ENCODE measurements around the gene DAND5. TPM values are rescaled to one million over a fixed set of nuclear protein-coding genes. Genes with fewer than 3 reads are reported as not detected.

Gene DAND5
- total RNA-seq, 2 donors from 2014 or later = 1.8 TPM; not detected in 1

DNA sequence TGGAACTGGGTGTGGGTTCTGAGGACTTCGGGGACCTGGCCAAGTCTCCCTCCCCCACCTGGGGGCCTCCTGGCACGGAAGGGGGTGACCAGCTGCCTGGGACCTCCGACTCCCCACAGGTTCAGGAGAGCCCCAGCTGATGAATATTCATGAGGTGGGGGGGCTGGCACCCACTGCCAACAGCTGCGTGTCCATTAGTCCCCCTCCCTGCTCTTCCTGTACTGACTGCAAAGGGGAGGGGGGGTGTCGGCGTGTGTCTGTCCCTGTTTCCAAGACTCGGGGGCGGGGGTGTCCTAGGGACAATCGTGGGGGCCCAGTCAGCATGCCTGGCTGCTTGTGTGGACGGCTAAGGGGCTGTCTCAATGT lies 15.3 kb downstream of the DAND5 start:
- DNase-seq (ENCODE audit: low spot score) = no peak
- no peak overlapping the region for H3K4me3 ChIP-seq
- 33% methylated on average over 6 of the region's 10 CpGs for WGBS
- no peaks in the 10 kb centered on the region for H3K9me3 ChIP-seq
- H3K36me3 ChIP-seq = no peaks in the 10 kb centered on the region
- no peaks in the 10 kb centered on the region for H3K4me1 ChIP-seq (replicated peaks)
- H3K27ac ChIP-seq = peak overlapping the region; percentile 48 to 70
- intact Hi-C loops (cut with DNase I) = no loop called here
- TF ChIP-seq POLR2AphosphoS5 (IDR thresholded peaks at IDR 0.05) (no peak), POLR2A (IDR thresholded peaks at IDR 0.05) (no peak)
- TF ChIP-seq, protein P1, sequence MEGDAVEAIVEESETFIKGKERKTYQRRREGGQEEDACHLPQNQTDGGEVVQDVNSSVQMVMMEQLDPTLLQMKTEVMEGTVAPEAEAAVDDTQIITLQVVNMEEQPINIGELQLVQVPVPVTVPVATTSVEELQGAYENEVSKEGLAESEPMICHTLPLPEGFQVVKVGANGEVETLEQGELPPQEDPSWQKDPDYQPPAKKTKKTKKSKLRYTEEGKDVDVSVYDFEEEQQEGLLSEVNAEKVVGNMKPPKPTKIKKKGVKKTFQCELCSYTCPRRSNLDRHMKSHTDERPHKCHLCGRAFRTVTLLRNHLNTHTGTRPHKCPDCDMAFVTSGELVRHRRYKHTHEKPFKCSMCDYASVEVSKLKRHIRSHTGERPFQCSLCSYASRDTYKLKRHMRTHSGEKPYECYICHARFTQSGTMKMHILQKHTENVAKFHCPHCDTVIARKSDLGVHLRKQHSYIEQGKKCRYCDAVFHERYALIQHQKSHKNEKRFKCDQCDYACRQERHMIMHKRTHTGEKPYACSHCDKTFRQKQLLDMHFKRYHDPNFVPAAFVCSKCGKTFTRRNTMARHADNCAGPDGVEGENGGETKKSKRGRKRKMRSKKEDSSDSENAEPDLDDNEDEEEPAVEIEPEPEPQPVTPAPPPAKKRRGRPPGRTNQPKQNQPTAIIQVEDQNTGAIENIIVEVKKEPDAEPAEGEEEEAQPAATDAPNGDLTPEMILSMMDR (IDR thresholded peaks at IDR 0.05) = no peak
- no peaks in the 10 kb centered on the region for H3K27me3 ChIP-seq (replicated peaks; ENCODE audit: insufficient read depth)

GRCh38 chr19:12985049-12985776 lies 15.8 kb downstream of the DAND5 start:
- DNase-seq (ENCODE audit: low spot score) = no peak
- H3K4me3 ChIP-seq = no peak overlapping the region
- TF ChIP-seq POLR2AphosphoS5 (IDR thresholded peaks at IDR 0.05) = peak; percentile 64
- TF ChIP-seq, protein P1 (IDR thresholded peaks at IDR 0.05) = peak in 1 of 4 experiments; percentile 14
- TF ChIP-seq POLR2A (IDR thresholded peaks at IDR 0.05) = no peak
- no peaks in the 10 kb centered on the region for H3K4me1 ChIP-seq (replicated peaks)
- H3K9me3 ChIP-seq = no peaks in the 10 kb centered on the region
- H3K27ac ChIP-seq = peak overlapping the region; percentile 48 to 70
- WGBS = 58% methylated on average over 16 of the region's 16 CpGs
- no peaks in the 10 kb centered on the region for H3K27me3 ChIP-seq (replicated peaks; ENCODE audit: insufficient read depth)
- no peaks in the 10 kb centered on the region for H3K36me3 ChIP-seq
- intact Hi-C loops (cut with DNase I) = no loop called here

GRCh38 chr19:12986726-12987125 lies 17.4 kb downstream of the DAND5 start:
- Histone ChIP-seq H3K4me1 (replicated peaks) (no peaks in the 10 kb centered on the region), H3K36me3 (no peaks in the 10 kb centered on the region), H3K9me3 (no peaks in the 10 kb centered on the region), H3K4me3 (no peak overlapping the region), H3K27ac (no peak overlapping the region), H3K27me3 (replicated peaks; ENCODE audit: insufficient read depth) (no peaks in the 10 kb centered on the region)
- WGBS = 92% methylated on average over 12 of the region's 12 CpGs
- no peak for TF ChIP-seq POLR2AphosphoS5 (IDR thresholded peaks at IDR 0.05)
- TF ChIP-seq POLR2A (IDR thresholded peaks at IDR 0.05) = no peak
- TF ChIP-seq, protein P1 (IDR thresholded peaks at IDR 0.05) = no peak
- DNase-seq (ENCODE audit: low spot score) = no peak
- intact Hi-C loops (cut with DNase I) = no loop called here

GRCh38 chr19:12987190-12987589 lies 17.8 kb downstream of the DAND5 start:
- Histone ChIP-seq H3K27ac (no peak overlapping the region), H3K9me3 (no peaks in the 10 kb centered on the region), H3K27me3 (replicated peaks; ENCODE audit: insufficient read depth) (no peaks in the 10 kb centered on the region), H3K4me1 (replicated peaks) (no peaks in the 10 kb centered on the region), H3K36me3 (no peaks in the 10 kb centered on the region), H3K4me3 (no peak overlapping the region)
- DNase-seq (ENCODE audit: low spot score) = no peak
- intact Hi-C loops (cut with DNase I) = no loop called here
- 76% methylated on average over 3 of the region's 3 CpGs for WGBS
- TF ChIP-seq POLR2A (IDR thresholded peaks at IDR 0.05) (no peak), POLR2AphosphoS5 (IDR thresholded peaks at IDR 0.05) (no peak)
- TF ChIP-seq, protein P1 (IDR thresholded peaks at IDR 0.05) = no peak

DNA sequence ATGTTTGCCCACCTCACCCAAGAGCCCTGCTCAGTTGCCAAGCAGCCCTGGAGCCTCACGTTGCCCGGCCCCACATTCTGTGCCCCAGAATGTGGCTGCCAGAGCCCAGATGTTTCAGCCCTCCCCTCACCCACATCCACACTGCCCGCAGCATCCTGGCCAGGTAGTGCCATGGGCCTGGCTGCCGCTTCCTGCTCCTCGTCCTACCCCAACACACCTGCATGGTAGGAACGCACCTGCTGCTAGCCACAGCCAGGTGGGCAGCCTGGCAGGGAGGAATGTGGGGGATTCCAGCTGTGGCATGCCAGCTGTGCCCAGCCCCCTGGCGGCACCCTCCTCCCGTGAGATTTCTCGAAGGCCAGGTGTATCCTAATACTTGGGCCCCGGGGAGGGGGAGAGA lies 18.4 kb downstream of the DAND5 start:
- no peaks in the 10 kb centered on the region for H3K36me3 ChIP-seq
- intact Hi-C loops (cut with DNase I) = no loop called here
- no peak overlapping the region for H3K27ac ChIP-seq
- 59% methylated on average over 10 of the region's 10 CpGs for WGBS
- TF ChIP-seq, protein P1 (IDR thresholded peaks at IDR 0.05) = peak in 1 of 4 experiments; percentile 18
- no peak for TF ChIP-seq POLR2AphosphoS5 (IDR thresholded peaks at IDR 0.05)
- H3K4me3 ChIP-seq = no peak overlapping the region
- H3K4me1 ChIP-seq (replicated peaks) = no peaks in the 10 kb centered on the region
- no peak for DNase-seq (ENCODE audit: low spot score)
- no peaks in the 10 kb centered on the region for H3K27me3 ChIP-seq (replicated peaks; ENCODE audit: insufficient read depth)
- H3K9me3 ChIP-seq = no peaks in the 10 kb centered on the region
